T-helper 1 cell (primary cell): ENCODE data around the gene RASGRP3.
"Not testable (repeated sequence)": the region's sequence is repeated elsewhere in the genome, so short reads cannot be mapped to it uniquely, and the experiment has no call there.

Experiments
- DNase-seq, 5 donors: peaks; one replicate each; pipeline ENCODE4 v3.0.0-alpha.2; 2012 to 2020

RASGRP3 gene

GRCh38 chr2:33457556-33458247 is 18.7 kb upstream of the RASGRP3 start:
- DNase-seq: no peak

GRCh38 chr2:33458248-33458819 is 18.1 kb upstream of the RASGRP3 start:
- DNase-seq: no peak

DNA sequence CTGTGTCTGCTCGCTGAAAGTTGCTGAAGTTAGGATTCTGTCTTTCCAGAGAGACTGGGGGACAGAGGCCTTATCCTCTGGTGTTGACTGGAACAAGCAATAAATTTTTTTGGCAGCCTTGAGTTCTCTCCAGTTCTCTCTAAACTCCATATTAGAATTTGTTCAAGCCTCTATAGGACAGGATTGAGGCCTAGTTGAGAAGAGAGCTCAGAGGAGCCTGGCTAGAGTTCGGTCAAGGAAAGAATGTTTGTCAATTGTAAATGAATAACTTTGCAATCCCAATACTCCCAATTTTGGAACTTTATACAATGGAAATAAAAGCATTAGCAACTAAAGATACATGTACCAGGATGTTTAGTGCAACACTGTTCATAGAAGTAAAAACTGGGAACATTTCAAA is 16.7 kb upstream of the RASGRP3 start:
- DNase-seq: no peak

- DNase-seq: not testable (repeated sequence)
Observed at GRCh38 chr2:33462512-33462911, 13.9 kb upstream of the RASGRP3 start.

GRCh38 chr2:33467413-33467812 is 9.0 kb upstream of the RASGRP3 start:
- no peak for DNase-seq

DNA sequence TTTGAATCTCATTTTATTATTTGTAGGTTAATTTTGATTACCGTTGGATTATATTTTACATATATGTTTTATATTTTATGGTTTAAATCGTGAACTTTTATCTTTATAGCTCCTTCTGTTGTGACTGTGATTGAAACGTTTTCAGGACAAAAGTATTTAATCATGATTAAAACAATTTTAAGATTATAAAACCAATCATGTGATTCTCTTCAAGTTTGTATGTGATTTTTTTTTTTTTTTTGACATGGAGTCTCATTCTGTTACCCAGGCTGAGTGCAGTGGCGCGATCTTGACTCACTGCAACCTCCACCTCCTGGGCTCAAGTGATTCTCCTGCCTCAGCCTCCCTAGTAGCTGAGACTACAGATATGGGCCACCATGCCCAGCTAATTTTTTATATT is 7.2 kb upstream of the RASGRP3 start:
- no peak for DNase-seq

DNA sequence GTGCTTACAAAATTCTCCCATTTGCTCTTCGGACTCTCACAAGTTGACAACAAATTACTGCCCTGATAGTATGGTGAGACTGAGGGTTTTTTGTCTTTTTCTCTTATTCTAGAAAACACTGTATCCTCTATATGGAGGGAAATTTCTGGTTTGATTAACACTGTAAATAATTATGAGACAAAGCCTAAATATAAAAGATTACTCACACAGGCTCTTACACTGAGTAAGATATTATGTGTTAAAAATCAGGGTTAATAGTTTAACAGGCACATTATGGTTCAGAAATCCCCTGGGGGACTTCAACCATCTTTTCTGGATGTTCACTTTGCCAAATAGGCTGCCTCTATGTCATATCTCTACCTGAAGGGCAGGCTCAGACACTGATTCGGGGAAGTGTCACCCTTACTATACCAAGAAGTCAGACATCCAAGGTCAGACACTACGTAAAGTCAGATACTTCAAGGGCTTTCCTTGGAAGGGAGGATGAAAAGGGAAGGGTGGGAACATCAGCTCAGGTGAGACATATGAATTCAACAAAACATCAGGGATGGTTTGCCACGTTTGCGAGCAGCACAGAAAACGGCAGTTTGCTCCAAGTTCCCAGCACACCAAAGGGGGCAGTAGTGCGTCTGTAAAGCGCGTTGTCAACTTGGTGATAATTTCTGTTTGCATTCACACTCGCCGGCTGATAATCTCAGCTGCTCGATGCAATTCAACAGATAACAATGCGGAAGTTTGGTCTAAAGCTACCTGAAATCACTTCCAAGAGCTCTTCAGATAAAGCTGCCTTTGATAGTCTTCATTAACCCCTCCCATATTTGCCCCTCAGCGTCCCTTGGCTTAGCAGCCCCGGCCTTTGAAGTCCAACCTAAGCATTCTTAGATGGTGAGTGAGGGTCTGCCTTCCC is 972 bp upstream of the RASGRP3 start:
- peak; percentile 38 to 90 (median 67) for DNase-seq

DNA sequence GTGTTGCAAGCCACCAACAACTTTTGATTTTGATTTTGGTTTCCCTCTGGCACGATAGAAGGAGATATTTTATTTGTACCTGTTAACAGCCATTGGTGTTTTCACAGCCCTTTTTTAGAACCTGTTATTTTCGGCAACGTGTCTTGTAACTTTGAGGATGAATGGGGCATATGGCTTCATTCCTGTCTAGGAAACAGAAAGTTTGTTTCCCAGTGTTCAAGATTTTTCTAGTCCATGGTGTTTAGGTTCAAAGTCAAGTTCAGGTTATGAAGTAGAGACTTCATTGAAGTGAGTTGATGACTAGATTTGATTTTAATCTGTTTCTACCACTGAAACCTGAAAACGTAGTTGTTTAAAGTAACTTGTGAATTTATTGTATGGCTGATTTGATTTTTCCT is 343 bp downstream of the RASGRP3 start:
- no peak for DNase-seq

DNA sequence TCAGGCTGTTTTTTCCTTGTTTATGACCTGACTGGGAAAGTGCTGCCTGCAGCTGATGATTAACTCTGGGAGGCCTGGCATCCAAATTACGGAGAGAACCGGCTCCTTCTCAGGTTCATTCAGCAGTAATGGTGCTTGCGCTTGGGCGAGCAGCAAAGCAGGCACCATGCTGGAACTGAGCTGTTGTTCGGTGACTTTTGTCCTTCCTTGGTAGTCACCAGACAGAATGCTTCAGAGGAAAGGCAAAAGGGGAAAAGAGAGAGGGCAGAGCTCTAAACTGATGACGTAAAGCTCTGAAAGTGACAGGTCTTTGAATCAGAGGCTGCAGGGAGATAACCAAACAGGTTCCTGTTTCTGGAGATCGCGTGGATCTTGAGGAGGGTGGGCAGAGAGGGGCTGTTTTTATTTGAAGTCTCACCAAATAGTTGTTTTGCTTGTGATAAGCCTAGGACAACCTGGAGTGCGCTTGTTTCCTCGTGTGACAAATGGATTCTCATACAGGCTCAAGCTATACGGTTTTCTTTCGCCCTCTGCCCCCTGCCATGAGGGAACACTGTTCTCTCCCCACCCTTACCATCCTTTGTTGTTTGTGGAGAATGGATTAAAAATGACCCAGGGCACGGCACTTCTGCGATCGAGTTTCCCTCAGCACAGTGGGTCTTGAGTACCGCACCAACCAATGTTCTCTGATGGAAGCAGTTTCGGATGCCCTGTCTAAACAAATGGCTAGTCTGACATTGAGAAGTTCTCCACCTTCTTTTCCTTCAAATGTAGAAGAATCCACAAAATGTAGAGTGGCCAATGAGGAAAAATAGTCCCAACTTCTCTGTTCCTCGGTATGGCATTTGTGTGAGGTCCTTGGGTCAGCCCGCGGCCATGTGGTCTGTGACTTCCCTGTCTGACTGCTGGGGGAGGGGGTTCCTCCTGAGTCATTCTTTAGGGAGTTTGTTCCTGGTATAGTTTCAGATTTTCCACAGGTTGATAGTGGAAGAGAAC is 1.3 kb downstream of the RASGRP3 start:
- DNase-seq: peak in 1 of 5 donors; percentile 35

GRCh38 chr2:33478968-33479731 is 2.7 kb downstream of the RASGRP3 start:
- no peak for DNase-seq

DNA sequence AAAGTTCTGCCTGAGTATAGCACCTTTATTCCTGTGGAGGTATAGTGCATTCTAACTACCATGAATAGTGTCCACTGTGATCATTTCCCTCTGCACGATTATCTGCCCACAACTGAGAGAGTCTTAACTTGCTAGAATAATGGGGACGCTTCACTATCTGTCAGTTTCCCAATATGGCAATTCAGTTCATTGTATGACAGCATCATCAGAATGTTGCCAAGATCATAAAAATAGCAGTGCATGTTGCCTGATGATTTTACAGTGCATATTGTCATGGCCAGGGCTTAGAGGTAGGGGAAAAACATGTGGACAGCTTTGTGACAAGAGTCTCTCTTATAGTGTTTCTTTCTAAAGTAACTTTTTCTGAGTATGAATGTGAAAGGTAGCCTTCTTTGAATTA is 6.1 kb downstream of the RASGRP3 start:
- DNase-seq: no peak

- DNase-seq: no peak
Observed at GRCh38 chr2:33484042-33484621, 7.7 kb downstream of the RASGRP3 start.

GRCh38 chr2:33485051-33485450 is 8.6 kb downstream of the RASGRP3 start:
- DNase-seq: no peak

GRCh38 chr2:33486544-33486943 is 10.1 kb downstream of the RASGRP3 start:
- no peak for DNase-seq

- DNase-seq: peak in 1 of 5 donors; percentile 34
Observed at GRCh38 chr2:33488178-33488690, 11.8 kb downstream of the RASGRP3 start.

GRCh38 chr2:33488715-33489540 is 12.5 kb downstream of the RASGRP3 start:
- peak in 1 of 5 donors; percentile 60 for DNase-seq

DNA sequence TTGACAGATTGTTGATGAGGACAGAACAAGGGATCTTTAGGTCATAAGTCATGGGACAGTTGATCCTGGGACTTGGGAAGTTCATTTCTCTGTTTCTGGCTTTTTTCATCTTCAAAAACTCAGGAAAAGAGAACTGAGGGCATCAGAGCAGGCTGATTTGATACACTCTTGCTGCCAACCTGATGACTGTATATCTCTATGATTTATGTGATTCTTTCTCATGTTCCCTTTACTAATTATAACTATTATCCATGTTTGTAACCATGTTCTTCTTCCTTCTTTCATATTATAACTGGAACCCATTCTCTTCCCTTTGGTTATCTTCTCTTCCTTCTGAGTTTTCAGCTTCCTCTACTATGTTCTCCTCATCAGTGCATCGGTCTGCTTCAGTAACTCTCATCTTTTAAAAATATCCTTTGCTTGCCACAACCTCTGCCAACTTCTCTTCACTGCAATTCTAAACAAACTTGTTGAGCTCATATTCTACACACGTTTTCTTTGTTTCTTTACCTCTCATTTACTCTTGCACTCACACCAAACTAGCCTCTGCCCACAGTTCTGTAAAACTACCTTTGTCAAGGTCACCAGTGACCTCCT is 13.5 kb downstream of the RASGRP3 start:
- DNase-seq: no peak

- DNase-seq: no peak
Observed at GRCh38 chr2:33491441-33492084, 15.1 kb downstream of the RASGRP3 start.
